IMR-90 (cell line): ENCODE measurements around the gene C2orf49. TPM values are rescaled to one million over a fixed set of nuclear protein-coding genes. Genes with fewer than 3 reads are reported as not detected.

ENCODE experiments used
- CEBPB ChIP-seq: IDR thresholded peaks from 2 replicates; pipeline ENCODE4 v1.6.1; 2012; ENCODE audit warnings: low read depth, low read length, improper control_type of control experiment
- MAZ ChIP-seq: IDR thresholded peaks from 2 replicates; pipeline ENCODE4 v1.6.1; 2012; ENCODE audit warnings: low read depth, mild to moderate bottlenecking, low read length, improper control_type of control experiment, moderate library complexity, borderline replicate concordance
- RAD21 ChIP-seq: IDR thresholded peaks from 2 replicates; pipeline ENCODE4 v1.6.1; 2012; ENCODE audit warnings: low read length, improper control_type of control experiment
- SMC3 ChIP-seq: fragments of 150-350 bp; IDR thresholded peaks from 2 replicates; pipeline ENCODE4 v1.6.1; 2016; ENCODE audit warnings: low read depth, mild to moderate bottlenecking, antibody characterized with exemption, low read length, moderate library complexity
- polyA plus RNA-seq, 3 experiments: library from polyadenylated mRNA; depleted of rRNA; stranded (reverse); fragments of >200 nt; gene quantifications; 2 replicates each; pipeline ENCODE4 v1.2.3, GENCODE V29; 2012; ENCODE audit warnings: low replicate concordance in 1 of 3
- total RNA-seq: library from RNA; depleted of rRNA; stranded (reverse); fragments of >200 nt; gene quantifications from 2 replicates; pipeline ENCODE4 v1.2.3, GENCODE V29; 2012
- TF ChIP-seq, protein P1 (sequence below): fragments of 150-350 bp; IDR thresholded peaks from 2 replicates; pipeline ENCODE4 v1.6.1; 2017; ENCODE audit warnings: mild to moderate bottlenecking, antibody characterized with exemption, low read length, low read depth

The C2orf49 gene
- total and polyA plus RNA-seq, 2 of the 4 experiments (the other 2 are of a cell fraction) = 3.8 to 8.5 TPM

- TF ChIP-seq SMC3 = no peak
- no peak for TF ChIP-seq MAZ
- TF ChIP-seq, protein P1, sequence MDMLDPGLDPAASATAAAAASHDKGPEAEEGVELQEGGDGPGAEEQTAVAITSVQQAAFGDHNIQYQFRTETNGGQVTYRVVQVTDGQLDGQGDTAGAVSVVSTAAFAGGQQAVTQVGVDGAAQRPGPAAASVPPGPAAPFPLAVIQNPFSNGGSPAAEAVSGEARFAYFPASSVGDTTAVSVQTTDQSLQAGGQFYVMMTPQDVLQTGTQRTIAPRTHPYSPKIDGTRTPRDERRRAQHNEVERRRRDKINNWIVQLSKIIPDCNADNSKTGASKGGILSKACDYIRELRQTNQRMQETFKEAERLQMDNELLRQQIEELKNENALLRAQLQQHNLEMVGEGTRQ = no peak; the same call in 1 of the 2 replicates
- peak; percentile 38 for TF ChIP-seq CEBPB
- no peak for TF ChIP-seq RAD21
These were observed 59.1 kb downstream of the C2orf49 start (continued) for GRCh38 chr2:105396254-105397024.
